ENCODE data around the gene UBR3. TPM values are rescaled to one million over a fixed set of nuclear protein-coding genes. Genes with fewer than 3 reads are reported as not detected.

The UBR3 gene
- total and polyA plus RNA-seq, 4 donors: 6.1 to 63.9 (median 41.2) TPM

GRCh38 chr2:170038734-170039133 lies 211.5 kb downstream of the UBR3 start:
- no peak for ATAC-seq (ENCODE audit: low FRiP score)
- intact Hi-C loops (cut with DNase I): no loop called here
- no peaks in the 10 kb centered on the region for H3K4me1 ChIP-seq (ENCODE audit: control insufficient read depth in 1 of 2, insufficient read depth in 2 of 2, low read length in 2 of 2)

GRCh38 chr2:170039401-170040172 lies 212.3 kb downstream of the UBR3 start:
- 89 to 90% methylated on average over 2 of the region's 2 CpGs for WGBS, 2 donors
- H3K4me3 ChIP-seq (ENCODE audit: low read length in 2 of 2): no peak overlapping the region
- intact Hi-C loops (cut with DNase I): no loop called here
- DNase-seq (no peak), ATAC-seq (ENCODE audit: low FRiP score) (no peak)
- no peaks in the 10 kb centered on the region for H3K36me3 ChIP-seq (ENCODE audit: control insufficient read depth in 1 of 2, insufficient read depth in 2 of 2, low read length in 1 of 2)
- no peak overlapping the region for H3K27ac ChIP-seq (ENCODE audit: low read depth in 1 of 2, low read length in 2 of 2)
- no peaks in the 10 kb centered on the region for H3K27me3 ChIP-seq (ENCODE audit: control insufficient read depth in 1 of 2, insufficient read depth in 2 of 2, low read length in 1 of 2)
- no peaks in the 10 kb centered on the region for H3K4me1 ChIP-seq (ENCODE audit: control insufficient read depth in 1 of 2, insufficient read depth in 2 of 2, low read length in 2 of 2)
- no peaks in the 10 kb centered on the region for H3K9me3 ChIP-seq (ENCODE audit: control insufficient read depth, low read length)

More at GRCh38 chr2:170038734-170039133, 211.5 kb downstream of the UBR3 start:
- no peaks in the 10 kb centered on the region for H3K27me3 ChIP-seq (ENCODE audit: control insufficient read depth in 1 of 2, insufficient read depth in 2 of 2, low read length in 1 of 2)
- no peak overlapping the region for H3K4me3 ChIP-seq (ENCODE audit: low read length in 2 of 2)
- no peak for DNase-seq
- no peak overlapping the region for H3K27ac ChIP-seq (ENCODE audit: low read depth in 1 of 2, low read length in 2 of 2)
- H3K9me3 ChIP-seq (ENCODE audit: control insufficient read depth, low read length): no peaks in the 10 kb centered on the region
- no peaks in the 10 kb centered on the region for H3K36me3 ChIP-seq (ENCODE audit: control insufficient read depth in 1 of 2, insufficient read depth in 2 of 2, low read length in 1 of 2)
- 58 to 68% methylated on average over 4 of the region's 4 CpGs for WGBS, 2 donors

GRCh38 chr2:170044751-170045478 lies 217.7 kb downstream of the UBR3 start:
- Histone ChIP-seq H3K4me3 (ENCODE audit: low read length in 2 of 2) (no peak overlapping the region), H3K27ac (ENCODE audit: low read depth in 1 of 2, low read length in 2 of 2) (no peak overlapping the region), H3K9me3 (ENCODE audit: control insufficient read depth, low read length) (no peaks in the 10 kb centered on the region), H3K27me3 (ENCODE audit: control insufficient read depth in 1 of 2, insufficient read depth in 2 of 2, low read length in 1 of 2) (no peaks in the 10 kb centered on the region), H3K36me3 (ENCODE audit: control insufficient read depth in 1 of 2, insufficient read depth in 2 of 2, low read length in 1 of 2) (peaks cover 0 to 3% of the 10 kb centered on the region in 2 donors), H3K4me1 (ENCODE audit: control insufficient read depth in 1 of 2, insufficient read depth in 2 of 2, low read length in 2 of 2) (no peaks in the 10 kb centered on the region)
- ATAC-seq (ENCODE audit: low FRiP score) (no peak), DNase-seq (no peak)
- WGBS, 2 donors: 87 to 89% methylated on average over 3 of the region's 3 CpGs
- intact Hi-C loops (cut with DNase I): no loop called here

DNA sequence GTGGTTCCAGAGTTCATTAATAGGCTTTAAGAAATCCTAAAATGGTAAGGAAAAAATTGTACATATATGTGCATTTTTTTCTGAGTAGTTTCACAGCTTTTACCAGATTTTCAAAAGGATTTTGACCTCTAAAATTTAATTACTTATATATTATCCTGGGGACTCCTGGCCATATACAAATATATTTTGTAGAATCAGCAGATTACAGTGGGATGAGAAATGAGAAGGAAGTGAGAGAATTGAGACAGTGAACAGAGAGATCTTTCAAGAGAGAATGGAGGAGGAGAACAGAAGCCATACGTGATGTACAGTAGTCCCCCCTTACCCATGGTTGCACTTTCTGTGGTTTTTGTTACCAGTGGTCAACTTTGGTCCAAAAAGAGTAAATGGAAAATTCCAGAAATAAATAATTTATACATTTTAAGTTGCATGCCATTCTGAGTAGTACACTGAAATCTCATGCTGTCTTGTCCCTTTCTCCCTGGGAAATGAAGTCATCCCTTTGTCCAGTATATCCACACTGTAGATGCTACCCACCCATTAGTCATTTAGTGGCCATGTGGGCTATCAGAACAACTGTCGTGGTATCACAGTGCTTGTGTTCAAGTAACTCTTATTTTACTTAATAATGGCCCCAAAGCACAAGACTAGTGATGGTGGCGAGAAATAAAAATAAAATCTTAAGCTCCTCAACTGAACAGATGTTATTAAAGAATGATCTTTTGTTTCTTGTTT lies 220.2 kb downstream of the UBR3 start:
- H3K4me3 ChIP-seq (ENCODE audit: low read length in 2 of 2): no peak overlapping the region
- no peak overlapping the region for H3K27ac ChIP-seq (ENCODE audit: low read depth in 1 of 2, low read length in 2 of 2)
- ATAC-seq (ENCODE audit: low FRiP score) (no peak), DNase-seq (no peak)
- H3K36me3 ChIP-seq (ENCODE audit: control insufficient read depth in 1 of 2, insufficient read depth in 2 of 2, low read length in 1 of 2): peaks cover 0 to 3% of the 10 kb centered on the region in 2 donors
- WGBS, 2 donors: 96% methylated on average over 3 of the region's 3 CpGs
- H3K9me3 ChIP-seq (ENCODE audit: control insufficient read depth, low read length): no peaks in the 10 kb centered on the region
- no peaks in the 10 kb centered on the region for H3K4me1 ChIP-seq (ENCODE audit: control insufficient read depth in 1 of 2, insufficient read depth in 2 of 2, low read length in 2 of 2)
- intact Hi-C loops (cut with DNase I): no loop called here
- no peaks in the 10 kb centered on the region for H3K27me3 ChIP-seq (ENCODE audit: control insufficient read depth in 1 of 2, insufficient read depth in 2 of 2, low read length in 1 of 2)

DNA sequence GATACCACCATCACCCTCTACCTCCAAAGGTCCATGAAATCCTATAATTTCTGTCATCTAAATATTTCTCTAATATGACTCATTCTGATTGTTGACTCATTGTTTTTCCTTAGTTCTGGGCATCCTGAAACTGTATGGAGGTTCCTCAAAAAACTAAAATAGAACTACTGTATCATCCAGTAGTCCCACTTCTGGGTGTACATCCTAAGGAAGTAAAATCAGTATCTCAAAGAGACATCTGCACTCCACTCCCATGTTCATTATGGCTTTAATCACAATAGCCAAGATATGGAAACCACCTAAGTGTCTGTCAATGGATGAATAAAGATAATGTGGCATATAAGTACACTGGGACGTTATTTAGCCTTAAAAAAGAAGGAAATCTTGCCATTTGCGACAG lies 224.9 kb downstream of the UBR3 start:
- Histone ChIP-seq H3K4me3 (ENCODE audit: low read length in 2 of 2) (no peak overlapping the region), H3K4me1 (ENCODE audit: control insufficient read depth in 1 of 2, insufficient read depth in 2 of 2, low read length in 2 of 2) (no peaks in the 10 kb centered on the region), H3K36me3 (ENCODE audit: control insufficient read depth in 1 of 2, insufficient read depth in 2 of 2, low read length in 1 of 2) (peaks cover 0 to 6% of the 10 kb centered on the region in 2 donors), H3K27me3 (ENCODE audit: control insufficient read depth in 1 of 2, insufficient read depth in 2 of 2, low read length in 1 of 2) (no peaks in the 10 kb centered on the region), H3K27ac (ENCODE audit: low read depth in 1 of 2, low read length in 2 of 2) (no peak overlapping the region), H3K9me3 (ENCODE audit: control insufficient read depth, low read length) (no peaks in the 10 kb centered on the region)
- WGBS, 2 donors: 93 to 96% methylated on average over 2 of the region's 2 CpGs
- intact Hi-C loops (cut with DNase I): no loop called here
- ATAC-seq (ENCODE audit: low FRiP score): no peak
- DNase-seq: no peak

DNA sequence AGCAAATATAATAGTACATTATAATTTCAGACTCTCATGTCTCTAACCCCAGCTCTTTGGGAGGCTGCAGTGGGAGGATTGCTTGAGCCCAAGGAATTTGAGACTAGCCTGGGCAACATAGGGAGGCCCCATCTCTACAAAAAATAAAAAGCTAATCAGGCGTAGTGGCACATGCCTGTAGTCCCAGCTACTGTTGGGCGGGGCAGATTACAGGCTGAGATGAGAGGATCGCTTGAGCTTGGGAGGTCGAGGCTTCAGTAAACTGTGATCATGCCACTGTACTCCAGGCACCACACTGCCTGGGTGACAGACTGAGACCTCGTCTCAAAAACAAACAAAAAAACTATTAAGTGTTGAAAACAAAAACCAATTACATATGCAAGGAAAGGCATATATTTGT lies 227.7 kb downstream of the UBR3 start:
- Histone ChIP-seq H3K27me3 (ENCODE audit: control insufficient read depth in 1 of 2, insufficient read depth in 2 of 2, low read length in 1 of 2) (no peaks in the 10 kb centered on the region), H3K9me3 (ENCODE audit: control insufficient read depth, low read length) (no peaks in the 10 kb centered on the region), H3K27ac (ENCODE audit: low read depth in 1 of 2, low read length in 2 of 2) (no peak overlapping the region), H3K4me3 (ENCODE audit: low read length in 2 of 2) (no peak overlapping the region), H3K4me1 (ENCODE audit: control insufficient read depth in 1 of 2, insufficient read depth in 2 of 2, low read length in 2 of 2) (no peaks in the 10 kb centered on the region), H3K36me3 (ENCODE audit: control insufficient read depth in 1 of 2, insufficient read depth in 2 of 2, low read length in 1 of 2) (peaks cover 0 to 3% of the 10 kb centered on the region in 2 donors)
- no peak for DNase-seq
- intact Hi-C loops (cut with DNase I): no loop called here
- ATAC-seq (ENCODE audit: low FRiP score): no peak
- 91 to 94% methylated on average over 5 of the region's 5 CpGs for WGBS, 2 donors

- no peak for DNase-seq
- 31 to 59% methylated on average over 1 of the region's 1 CpG for WGBS, 2 donors
- H3K27me3 ChIP-seq (ENCODE audit: control insufficient read depth in 1 of 2, insufficient read depth in 2 of 2, low read length in 1 of 2): no peaks in the 10 kb centered on the region
- intact Hi-C loops (cut with DNase I): no loop called here
- no peaks in the 10 kb centered on the region for H3K9me3 ChIP-seq (ENCODE audit: control insufficient read depth, low read length)
- ATAC-seq (ENCODE audit: low FRiP score): no peak
- H3K4me3 ChIP-seq (ENCODE audit: low read length in 2 of 2): no peak overlapping the region
- no peak overlapping the region for H3K27ac ChIP-seq (ENCODE audit: low read depth in 1 of 2, low read length in 2 of 2)
- H3K36me3 ChIP-seq (ENCODE audit: control insufficient read depth in 1 of 2, insufficient read depth in 2 of 2, low read length in 1 of 2): peaks cover 0 to 3% of the 10 kb centered on the region in 2 donors
- no peaks in the 10 kb centered on the region for H3K4me1 ChIP-seq (ENCODE audit: control insufficient read depth in 1 of 2, insufficient read depth in 2 of 2, low read length in 2 of 2)
Measured at GRCh38 chr2:170056900-170057299, 229.6 kb downstream of the UBR3 start.

- ATAC-seq (ENCODE audit: low FRiP score) (no peak), DNase-seq (no peak)
- 86 to 90% methylated on average over 2 of the region's 2 CpGs for WGBS, 2 donors
- Histone ChIP-seq H3K9me3 (ENCODE audit: control insufficient read depth, low read length) (no peaks in the 10 kb centered on the region), H3K27ac (ENCODE audit: low read depth in 1 of 2, low read length in 2 of 2) (no peak overlapping the region), H3K36me3 (ENCODE audit: control insufficient read depth in 1 of 2, insufficient read depth in 2 of 2, low read length in 1 of 2) (peaks cover 2 to 3% of the 10 kb centered on the region in 2 donors), H3K27me3 (ENCODE audit: control insufficient read depth in 1 of 2, insufficient read depth in 2 of 2, low read length in 1 of 2) (no peaks in the 10 kb centered on the region), H3K4me3 (ENCODE audit: low read length in 2 of 2) (no peak overlapping the region), H3K4me1 (ENCODE audit: control insufficient read depth in 1 of 2, insufficient read depth in 2 of 2, low read length in 2 of 2) (no peaks in the 10 kb centered on the region)
- intact Hi-C loops (cut with DNase I): no loop called here
Measured at GRCh38 chr2:170063456-170064235, 236.4 kb downstream of the UBR3 start.
